ENCODE measurements around the gene TLL1.
A peak's percentile ranks its signal among the peaks of the same experiment; 100 is the strongest.

The TLL1 gene

GRCh38 chr4:165872461-165873297 is at the start of gene TLL1:
Gene TLL1 (plus strand): TSS chr4:165873237. CDS start chr4:165873905, 668 bp downstream.
- DNase-seq (ENCODE audit: low spot score): peak; percentile 52

- no peak for DNase-seq (ENCODE audit: low spot score)
Observed at GRCh38 chr4:165826166-165826565, 46.9 kb upstream of the TLL1 start.

- DNase-seq (ENCODE audit: low spot score): no peak
Observed at GRCh38 chr4:165827018-165827417, 46.0 kb upstream of the TLL1 start.

GRCh38 chr4:165828928-165829327 is 44.1 kb upstream of the TLL1 start:
- no peak for DNase-seq (ENCODE audit: low spot score)

GRCh38 chr4:165834116-165834515 is 38.9 kb upstream of the TLL1 start:
- DNase-seq (ENCODE audit: low spot score): no peak

GRCh38 chr4:165838575-165838974 is 34.5 kb upstream of the TLL1 start:
- DNase-seq (ENCODE audit: low spot score): peak; percentile 26

GRCh38 chr4:165839615-165840333 is 33.3 kb upstream of the TLL1 start:
- no peak for DNase-seq (ENCODE audit: low spot score)

- no peak for DNase-seq (ENCODE audit: low spot score)
Observed at GRCh38 chr4:165842684-165843083, 30.4 kb upstream of the TLL1 start.

GRCh38 chr4:165844161-165844560 is 28.9 kb upstream of the TLL1 start:
- no peak for DNase-seq (ENCODE audit: low spot score)

- DNase-seq (ENCODE audit: low spot score): no peak
Observed at GRCh38 chr4:165851256-165851655, 21.8 kb upstream of the TLL1 start.

GRCh38 chr4:165855191-165855590 is 17.8 kb upstream of the TLL1 start:
- DNase-seq (ENCODE audit: low spot score): no peak

- no peak for DNase-seq (ENCODE audit: low spot score)
Observed at GRCh38 chr4:165861363-165861762, 11.7 kb upstream of the TLL1 start.

GRCh38 chr4:165864271-165864670 is 8.8 kb upstream of the TLL1 start:
- no peak for DNase-seq (ENCODE audit: low spot score)

GRCh38 chr4:165866019-165866650 is 6.9 kb upstream of the TLL1 start:
- no peak for DNase-seq (ENCODE audit: low spot score)

GRCh38 chr4:165867961-165868360 is 5.1 kb upstream of the TLL1 start:
- DNase-seq (ENCODE audit: low spot score): no peak

- peak; percentile 40 for DNase-seq (ENCODE audit: low spot score)
Observed at GRCh38 chr4:165873298-165874071, 448 bp downstream of the TLL1 start.

- no peak for DNase-seq (ENCODE audit: low spot score)
Observed at GRCh38 chr4:165874072-165874790, 1.2 kb downstream of the TLL1 start.

GRCh38 chr4:165874791-165875371 is 1.8 kb downstream of the TLL1 start:
- DNase-seq (ENCODE audit: low spot score): no peak

GRCh38 chr4:165875446-165875845 is 2.4 kb downstream of the TLL1 start:
- no peak for DNase-seq (ENCODE audit: low spot score)

GRCh38 chr4:165877286-165877685 is 4.2 kb downstream of the TLL1 start:
- DNase-seq (ENCODE audit: low spot score): no peak

- no peak for DNase-seq (ENCODE audit: low spot score)
Observed at GRCh38 chr4:165879641-165880040, 6.6 kb downstream of the TLL1 start.
